GM19463 (cell line): ENCODE measurements around the gene ICA1.

ENCODE experiments used
- ATAC-seq: cut with Tn5 transposase; IDR thresholded peaks from one replicate; pipeline ENCODE4 v1.9.1; 2021; ENCODE audit warnings: mild to moderate bottlenecking, moderate library complexity; ENCODE audit not compliant: unreplicated experiment

Gene ICA1

GRCh38 chr7:8135417-8135816 is 126.5 kb downstream of the ICA1 start:
- ATAC-seq: no peak

- ATAC-seq: peak; percentile 66
Observed at GRCh38 chr7:8134089-8134733, 127.8 kb downstream of the ICA1 start.

- no peak for ATAC-seq
Observed at GRCh38 chr7:8133188-8133848, 128.6 kb downstream of the ICA1 start.

GRCh38 chr7:8131694-8132605 is 130.0 kb downstream of the ICA1 start:
- ATAC-seq: peak; percentile 34

GRCh38 chr7:8130663-8131062 is 131.3 kb downstream of the ICA1 start:
- no peak for ATAC-seq

GRCh38 chr7:8129318-8129659 is 132.7 kb downstream of the ICA1 start:
- ATAC-seq: no peak

- no peak for ATAC-seq
Observed at GRCh38 chr7:8128449-8129317, 133.3 kb downstream of the ICA1 start.

- no peak for ATAC-seq
Observed at GRCh38 chr7:8126601-8127167, 135.3 kb downstream of the ICA1 start.

GRCh38 chr7:8125680-8126444 is 136.1 kb downstream of the ICA1 start:
- ATAC-seq: peak; percentile 79

- ATAC-seq: no peak
Observed at GRCh38 chr7:8121243-8121642, 140.7 kb downstream of the ICA1 start.

- ATAC-seq: no peak
Observed at GRCh38 chr7:8120390-8121058, 141.4 kb downstream of the ICA1 start.

GRCh38 chr7:8119262-8119661 is 142.7 kb downstream of the ICA1 start:
- ATAC-seq: no peak

GRCh38 chr7:8117195-8117594 is 144.8 kb downstream of the ICA1 start:
- no peak for ATAC-seq

GRCh38 chr7:8115547-8116402 is 146.2 kb downstream of the ICA1 start:
- ATAC-seq: peak; percentile 85

- peak; percentile 36 for ATAC-seq
Observed at GRCh38 chr7:8114175-8114574, 147.8 kb downstream of the ICA1 start.

GRCh38 chr7:8113184-8113583 is 148.8 kb downstream of the ICA1 start:
- ATAC-seq: no peak

GRCh38 chr7:8112685-8113084 is 149.3 kb downstream of the ICA1 start:
- no peak for ATAC-seq

GRCh38 chr7:8111282-8111960 is 150.5 kb downstream of the ICA1 start:
- ATAC-seq: no peak
